GM12875 (cell line): ENCODE measurements around the gene MCF2L.

Experiments used
- H3K4me3 ChIP-seq: one replicate; pipeline ENCODE4 v1.5.1; 2011; ENCODE audit warnings: low read depth, low read length, control low read depth
- TF ChIP-seq, protein P1 (sequence below): IDR thresholded peaks from 2 replicates; pipeline ENCODE4 v1.5.1; 2011; ENCODE audit warnings: low read depth, mild to moderate bottlenecking, control low read depth, inconsistent platforms, low read length, moderate library complexity, borderline replicate concordance; ENCODE audit not compliant: insufficient read depth

MCF2L gene

DNA sequence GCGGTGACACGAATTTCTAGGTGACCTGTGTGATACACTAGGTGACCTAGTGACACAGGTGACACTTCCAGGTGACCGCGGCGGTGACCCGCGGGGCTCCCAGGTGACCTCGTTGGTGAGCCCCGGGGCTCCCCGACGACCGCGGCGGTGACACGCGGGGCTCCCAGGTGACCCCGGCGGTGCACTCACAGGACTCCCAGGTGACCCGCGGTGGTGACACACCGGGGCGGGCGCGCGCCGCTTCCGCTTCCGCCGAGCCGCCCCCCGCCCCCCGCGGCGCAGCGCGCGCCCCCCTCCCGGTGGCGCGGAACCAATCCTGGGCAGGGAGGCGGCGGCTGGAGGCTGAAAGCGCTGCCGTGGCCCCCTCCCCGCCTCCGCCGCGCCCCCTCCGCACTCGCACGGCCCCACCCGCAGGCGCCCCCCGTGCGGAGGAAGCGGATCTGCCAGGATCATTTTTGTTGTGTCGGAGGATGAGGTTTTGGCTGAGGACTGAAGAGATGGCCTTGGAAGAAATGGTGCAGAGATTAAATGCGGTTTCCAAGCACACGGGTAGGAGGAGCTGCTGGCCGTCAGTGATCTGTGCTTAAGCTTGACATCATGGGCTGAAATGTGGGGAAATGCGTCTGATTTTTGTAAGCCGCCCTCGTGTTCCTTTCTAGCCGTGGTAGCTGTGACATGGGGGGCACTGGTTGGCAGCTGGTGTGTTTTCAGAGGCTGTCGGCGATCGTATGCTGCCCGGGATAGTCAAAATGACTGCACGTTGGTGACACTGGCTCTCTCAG lies at the start of gene MCF2L:
MCF2L (plus strand) TSS at position 305 of the 782 bp plus-strand sequence; CDS start at position 471, 166 bp downstream.
- TF ChIP-seq, protein P1, sequence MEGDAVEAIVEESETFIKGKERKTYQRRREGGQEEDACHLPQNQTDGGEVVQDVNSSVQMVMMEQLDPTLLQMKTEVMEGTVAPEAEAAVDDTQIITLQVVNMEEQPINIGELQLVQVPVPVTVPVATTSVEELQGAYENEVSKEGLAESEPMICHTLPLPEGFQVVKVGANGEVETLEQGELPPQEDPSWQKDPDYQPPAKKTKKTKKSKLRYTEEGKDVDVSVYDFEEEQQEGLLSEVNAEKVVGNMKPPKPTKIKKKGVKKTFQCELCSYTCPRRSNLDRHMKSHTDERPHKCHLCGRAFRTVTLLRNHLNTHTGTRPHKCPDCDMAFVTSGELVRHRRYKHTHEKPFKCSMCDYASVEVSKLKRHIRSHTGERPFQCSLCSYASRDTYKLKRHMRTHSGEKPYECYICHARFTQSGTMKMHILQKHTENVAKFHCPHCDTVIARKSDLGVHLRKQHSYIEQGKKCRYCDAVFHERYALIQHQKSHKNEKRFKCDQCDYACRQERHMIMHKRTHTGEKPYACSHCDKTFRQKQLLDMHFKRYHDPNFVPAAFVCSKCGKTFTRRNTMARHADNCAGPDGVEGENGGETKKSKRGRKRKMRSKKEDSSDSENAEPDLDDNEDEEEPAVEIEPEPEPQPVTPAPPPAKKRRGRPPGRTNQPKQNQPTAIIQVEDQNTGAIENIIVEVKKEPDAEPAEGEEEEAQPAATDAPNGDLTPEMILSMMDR, result no peak
- peak within 1 kb of the TSS; percentile 63 for H3K4me3 ChIP-seq

- TF ChIP-seq, protein P1, result no peak
- no peak overlapping the region for H3K4me3 ChIP-seq
Measured at GRCh38 chr13:112923962-112924361, 45.1 kb upstream of the MCF2L start.

GRCh38 chr13:112924365-112924764 lies 44.6 kb upstream of the MCF2L start:
- no peak overlapping the region for H3K4me3 ChIP-seq
- TF ChIP-seq, protein P1, result no peak

- no peak overlapping the region for H3K4me3 ChIP-seq
- TF ChIP-seq, protein P1, result no peak
Measured at GRCh38 chr13:112926003-112926402, 43.0 kb upstream of the MCF2L start.

DNA sequence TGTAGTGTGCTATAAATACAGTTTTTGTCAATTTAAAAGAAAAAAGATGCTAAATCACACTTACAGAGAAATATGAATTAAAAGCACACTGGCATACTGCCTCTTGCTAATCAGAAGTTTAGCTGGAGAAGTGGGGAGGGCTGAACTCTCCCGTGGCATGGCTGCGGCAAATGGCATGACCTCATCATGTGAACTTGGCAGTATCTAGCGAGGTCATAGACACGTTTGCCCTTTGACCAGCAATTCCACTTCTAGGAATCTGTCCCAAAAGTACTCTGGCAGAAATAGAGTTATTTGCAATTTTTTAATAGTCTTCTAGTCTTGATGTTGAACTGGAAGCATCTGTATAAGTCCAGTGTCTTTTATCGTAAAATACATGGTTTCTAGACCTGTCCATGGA lies 42.0 kb upstream of the MCF2L start:
- no peak overlapping the region for H3K4me3 ChIP-seq
- TF ChIP-seq, protein P1, result no peak

GRCh38 chr13:112928020-112928971 lies 40.7 kb upstream of the MCF2L start:
- TF ChIP-seq, protein P1, result no peak
- no peak overlapping the region for H3K4me3 ChIP-seq
